NB4 (cell line): Measurements from ENCODE around the gene MYF5.

ENCODE experiments used
- POLR2A ChIP-seq: IDR thresholded peaks from 2 replicates; pipeline ENCODE4 v1.6.1; 2011; ENCODE audit warnings: mild to moderate bottlenecking; ENCODE audit not compliant: insufficient read length; ENCODE audit errors: extremely low read depth
- TF ChIP-seq, protein P1 (sequence below): IDR thresholded peaks from one replicate; pipeline ENCODE4 v1.5.1; 2012; ENCODE audit warnings: low read depth, low read length

DNA sequence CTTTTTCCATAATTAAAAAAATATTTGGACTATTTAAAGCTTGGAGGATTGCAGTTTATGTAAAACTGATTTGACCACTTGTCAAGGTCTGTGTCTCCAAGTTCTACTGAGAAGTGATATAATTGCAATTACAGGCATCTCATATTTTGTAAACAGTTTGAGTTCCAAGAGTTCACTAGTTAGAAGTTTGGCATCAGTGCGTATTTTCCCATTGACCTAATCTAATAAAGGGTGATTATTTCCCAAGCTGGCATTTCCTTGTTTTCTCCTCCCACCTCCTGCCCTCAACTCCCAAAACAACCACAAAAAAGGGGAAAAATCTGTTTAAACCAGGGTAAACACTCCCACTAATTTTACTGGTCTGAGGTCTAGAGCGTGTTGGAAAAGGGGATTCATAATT is 12.3 kb upstream of the MYF5 start:
- TF ChIP-seq, protein P1, sequence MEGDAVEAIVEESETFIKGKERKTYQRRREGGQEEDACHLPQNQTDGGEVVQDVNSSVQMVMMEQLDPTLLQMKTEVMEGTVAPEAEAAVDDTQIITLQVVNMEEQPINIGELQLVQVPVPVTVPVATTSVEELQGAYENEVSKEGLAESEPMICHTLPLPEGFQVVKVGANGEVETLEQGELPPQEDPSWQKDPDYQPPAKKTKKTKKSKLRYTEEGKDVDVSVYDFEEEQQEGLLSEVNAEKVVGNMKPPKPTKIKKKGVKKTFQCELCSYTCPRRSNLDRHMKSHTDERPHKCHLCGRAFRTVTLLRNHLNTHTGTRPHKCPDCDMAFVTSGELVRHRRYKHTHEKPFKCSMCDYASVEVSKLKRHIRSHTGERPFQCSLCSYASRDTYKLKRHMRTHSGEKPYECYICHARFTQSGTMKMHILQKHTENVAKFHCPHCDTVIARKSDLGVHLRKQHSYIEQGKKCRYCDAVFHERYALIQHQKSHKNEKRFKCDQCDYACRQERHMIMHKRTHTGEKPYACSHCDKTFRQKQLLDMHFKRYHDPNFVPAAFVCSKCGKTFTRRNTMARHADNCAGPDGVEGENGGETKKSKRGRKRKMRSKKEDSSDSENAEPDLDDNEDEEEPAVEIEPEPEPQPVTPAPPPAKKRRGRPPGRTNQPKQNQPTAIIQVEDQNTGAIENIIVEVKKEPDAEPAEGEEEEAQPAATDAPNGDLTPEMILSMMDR: no peak
- no peak for TF ChIP-seq POLR2A
